H1 (cell line): ENCODE results near the gene NRXN3. TPM values are rescaled to one million over a fixed set of nuclear protein-coding genes. Genes with fewer than 3 reads are reported as not detected.

Experiments
- CTCF ChIA-PET: fragments of 300-600 bp; sonication (Branson Sonifier 250); formaldehyde crosslinking; loops from one replicate; lab custom pipeline; 2021; ENCODE audit not compliant: partially characterized antibody; lab: Charles Lee
- POLR2A ChIA-PET: fragments of 300-600 bp; sonication (Branson Sonifier 250); formaldehyde crosslinking; loops from one replicate; lab custom pipeline; 2021; ENCODE audit warnings: inconsistent platforms; ENCODE audit not compliant: partially characterized antibody; lab: Charles Lee
- DNase-seq, 2 experiments: peaks; one replicate each; pipeline versions ENCODE4 v3.0.0 to v3.0.0-alpha.2; 2010 to 2022; ENCODE audit warnings: low spot score in 2 of 2, low read depth in 1 of 2, mixed read lengths in 1 of 2
- FAIRE-seq: peaks from 2 replicates; lab custom pipeline; 2011; peaks lifted over from hg19 to GRCh38; lab: Jason Lieb, UNC
- H2AFZ ChIP-seq: 2 replicates; pipeline ENCODE4 v1.8.1; 2012; ENCODE audit warnings: low read length, inconsistent platforms
- H2AK5ac ChIP-seq: 2 replicates; pipeline ENCODE4 v1.6.1; 2013; ENCODE audit warnings: low read depth, low read length
- H2BK120ac ChIP-seq: replicated peaks from 2 replicates; pipeline ENCODE3; 2013; ENCODE audit warnings: low read depth, low read length, inconsistent platforms
- H2BK12ac ChIP-seq: 2 replicates; pipeline ENCODE4 v1.6.1; 2013; ENCODE audit warnings: low read depth, low read length
- H2BK15ac ChIP-seq: 2 replicates; pipeline ENCODE4 v1.6.1; 2013; ENCODE audit warnings: low read length
- H2BK20ac ChIP-seq: 2 replicates; pipeline ENCODE4 v1.6.1; 2013; ENCODE audit warnings: low read length
- H2BK5ac ChIP-seq: 2 replicates; pipeline ENCODE4 v1.6.1; 2013; ENCODE audit warnings: low read depth, low read length
- H3K14ac ChIP-seq: 2 replicates; pipeline ENCODE4 v1.6.1; 2013; ENCODE audit warnings: inconsistent platforms; ENCODE audit not compliant: insufficient read length
- H3K18ac ChIP-seq: 2 replicates; pipeline ENCODE4 v1.6.1; 2013; ENCODE audit warnings: low read length; ENCODE audit errors: extremely low read depth
- H3K23ac ChIP-seq: 2 replicates; pipeline ENCODE4 v1.6.1; 2013; ENCODE audit warnings: inconsistent platforms; ENCODE audit not compliant: insufficient read length
- H3K23me2 ChIP-seq: 2 replicates; pipeline ENCODE4 v1.6.1; 2013; ENCODE audit warnings: low read depth, low read length
- H3K27ac ChIP-seq: 2 replicates; pipeline ENCODE4 v1.6.1; 2011; ENCODE audit warnings: low read depth, low read length, inconsistent platforms
- H3K27me3 ChIP-seq, 4 experiments: replicated peaks in 1 of 4; 1 replicate in 1 of 4; 2 replicates in 3 of 4; pipeline versions ENCODE4 v1.6.1 to v1.8.1; 2011 to 2013; ENCODE audit warnings: low read length in 3 of 4, mild to moderate bottlenecking in 3 of 4, inconsistent platforms in 2 of 4, mixed read lengths in 2 of 4, moderate library complexity in 1 of 4; ENCODE audit not compliant: control insufficient read depth in 3 of 4, insufficient read depth in 3 of 4; ENCODE audit errors: extremely low read depth in 1 of 4
- H3K36me3 ChIP-seq, 4 experiments: 2 replicates each; pipeline versions ENCODE4 v1.6.1 to v1.8.1; 2011 to 2013; ENCODE audit warnings: mild to moderate bottlenecking in 4 of 4, low read length in 3 of 4, moderate library complexity in 2 of 4, control low read depth in 1 of 4, inconsistent platforms in 1 of 4; ENCODE audit not compliant: insufficient read depth in 4 of 4, control insufficient read depth in 2 of 4
- H3K4ac ChIP-seq: replicated peaks from 2 replicates; pipeline ENCODE3; 2013; ENCODE audit warnings: low read length, low read depth, mixed read lengths, inconsistent platforms; ENCODE audit not compliant: insufficient read length
- H3K4me1 ChIP-seq, 4 experiments: replicated peaks in 1 of 4; 1 replicate in 1 of 4; 2 replicates in 3 of 4; pipeline versions ENCODE4 v1.6.1 to v1.8.1; 2011 to 2013; ENCODE audit warnings: low read length in 3 of 4, inconsistent platforms in 2 of 4, mixed read lengths in 1 of 4; ENCODE audit not compliant: insufficient read depth in 4 of 4, control insufficient read depth in 3 of 4
- H3K4me2 ChIP-seq, 2 experiments: 2 replicates each; pipeline versions ENCODE4 v1.6.1 to v1.8.1; 2011 to 2013; ENCODE audit warnings: low read depth in 2 of 2, low read length in 2 of 2, control low read depth in 1 of 2, inconsistent platforms in 1 of 2, mild to moderate bottlenecking in 1 of 2; ENCODE audit not compliant: insufficient read depth in 1 of 2
- H3K4me3 ChIP-seq, 4 experiments: fragments of 200-600, 300-600 bp in 1 of 4; sonication (generic), shearing (Covaris generic), sonication (Bioruptor Twin) in 1 of 4; 2 replicates each; pipeline versions ENCODE4 v1.5.1 to v1.8.1; 2011 to 2016; ENCODE audit warnings: low read length in 4 of 4, low read depth in 3 of 4, control low read depth in 2 of 4, inconsistent platforms in 2 of 4, mild to moderate bottlenecking in 2 of 4, mixed read lengths in 1 of 4, moderate library complexity in 1 of 4; ENCODE audit not compliant: insufficient read depth in 2 of 4; ENCODE audit errors: extremely low read depth in 1 of 4
- H3K56ac ChIP-seq: replicated peaks from 2 replicates; pipeline ENCODE3; 2013; ENCODE audit warnings: low read depth, mild to moderate bottlenecking, mixed read lengths, low read length, inconsistent platforms; ENCODE audit not compliant: insufficient read length
- H3K79me1 ChIP-seq: 2 replicates; pipeline ENCODE4 v1.6.1; 2013; ENCODE audit warnings: low read depth, low read length, control low read depth
- H3K79me2 ChIP-seq, 2 experiments: 2 replicates each; pipeline versions ENCODE4 v1.6.1 to v1.8.1; 2012 to 2013; ENCODE audit warnings: low read length in 2 of 2, mild to moderate bottlenecking in 2 of 2, inconsistent platforms in 1 of 2; ENCODE audit not compliant: insufficient read depth in 2 of 2, control insufficient read depth in 1 of 2
- H3K9ac ChIP-seq, 4 experiments: replicated peaks in 1 of 4; 1 replicate in 1 of 4; 2 replicates in 3 of 4; pipeline versions ENCODE4 v1.6.1 to v1.8.1; 2011 to 2013; ENCODE audit warnings: low read depth in 3 of 4, low read length in 3 of 4, control low read depth in 2 of 4, mild to moderate bottlenecking in 2 of 4, moderate library complexity in 2 of 4, inconsistent platforms in 1 of 4; ENCODE audit errors: extremely low read depth in 1 of 4
- H3K9me3 ChIP-seq, 2 experiments: 2 replicates each; pipeline versions ENCODE4 v1.6.1 to v1.8.1; 2012 to 2013; ENCODE audit warnings: mild to moderate bottlenecking in 2 of 2, moderate library complexity in 2 of 2, control low read depth in 1 of 2, inconsistent platforms in 1 of 2, low read depth in 1 of 2, low read length in 1 of 2, mixed read lengths in 1 of 2; ENCODE audit not compliant: insufficient read depth in 2 of 2
- H4K20me1 ChIP-seq, 2 experiments: replicated peaks in 1 of 2; 2 replicates each; pipeline versions ENCODE3 to v1.8.1; 2011 to 2013; ENCODE audit warnings: inconsistent platforms in 2 of 2, low read length in 2 of 2, mild to moderate bottlenecking in 1 of 2; ENCODE audit not compliant: insufficient read depth in 2 of 2, control insufficient read depth in 1 of 2
- H4K5ac ChIP-seq: 2 replicates; pipeline ENCODE4 v1.6.1; 2013; ENCODE audit warnings: low read length, low read depth, mixed read lengths, inconsistent platforms; ENCODE audit not compliant: insufficient read length
- H4K8ac ChIP-seq: 2 replicates; pipeline ENCODE4 v1.8.0; 2013; ENCODE audit warnings: mild to moderate bottlenecking, moderate library complexity, low read length, inconsistent platforms; ENCODE audit not compliant: insufficient read depth; ENCODE audit errors: extremely low read depth
- H4K91ac ChIP-seq: replicated peaks from 2 replicates; pipeline ENCODE3; 2013; ENCODE audit warnings: low read length, mixed read lengths, inconsistent platforms; ENCODE audit not compliant: insufficient read length
- BACH1 ChIP-seq: IDR thresholded peaks from 2 replicates; pipeline ENCODE4 v1.6.1; 2012; ENCODE audit warnings: low read length, improper control_type of control experiment
- BRCA1 ChIP-seq: IDR thresholded peaks from 2 replicates; pipeline ENCODE4 v1.6.1; 2012; ENCODE audit warnings: low read depth, low read length, improper control_type of control experiment
- CBX5 ChIP-seq: fragments of 300-800, 300-1000 bp; sonication (generic); IDR thresholded peaks from 2 replicates; pipeline ENCODE4 v1.7.1; 2016; ENCODE audit warnings: antibody characterized with exemption, low read length, low read depth
- CHD1 ChIP-seq: IDR thresholded peaks from 2 replicates; pipeline ENCODE4 v1.6.1; 2012; ENCODE audit warnings: low read depth, low read length, improper control_type of control experiment
- EZH2 ChIP-seq: fragments of 200-600 bp; sonication (generic); IDR thresholded peaks from 2 replicates; pipeline ENCODE4 v1.7.1; 2012; ENCODE audit warnings: low read depth, mild to moderate bottlenecking, moderate library complexity, low read length, inconsistent platforms; ENCODE audit not compliant: severe bottlenecking
- GTF2F1 ChIP-seq: IDR thresholded peaks from 2 replicates; pipeline ENCODE4 v1.6.1; 2012; ENCODE audit warnings: low read depth, low read length, improper control_type of control experiment, borderline replicate concordance
- MAFK ChIP-seq: IDR thresholded peaks from 2 replicates; pipeline ENCODE4 v1.6.1; 2012; ENCODE audit warnings: low read depth, mild to moderate bottlenecking, improper control_type of control experiment, low read length
- NANOG ChIP-seq: IDR thresholded peaks from 2 replicates; pipeline ENCODE4 v1.6.1; 2011; ENCODE audit warnings: low read length, low read depth, mild to moderate bottlenecking, inconsistent platforms; ENCODE audit not compliant: insufficient read depth, poor library complexity, severe bottlenecking
- POLR2AphosphoS5 ChIP-seq: IDR thresholded peaks from 2 replicates; pipeline ENCODE4 v1.6.1; 2011; ENCODE audit warnings: low read depth, low read length
- SP2 ChIP-seq: IDR thresholded peaks from 2 replicates; pipeline ENCODE4 v1.6.1; 2012; ENCODE audit warnings: mild to moderate bottlenecking, low read length, inconsistent platforms
- SP4 ChIP-seq: IDR thresholded peaks from 2 replicates; pipeline ENCODE4 v1.6.1; 2012; ENCODE audit warnings: low read length, inconsistent platforms
- TCF12 ChIP-seq: IDR thresholded peaks from 2 replicates; pipeline ENCODE4 v1.6.1; 2011; ENCODE audit warnings: low read depth, mild to moderate bottlenecking, low read length
- WGBS, 2 experiments: shearing (Covaris generic) in 1 of 2; methylation state at CpG; one replicate each; pipeline versions ENCODE4 v1.1.6 to v1.1.7; 2013 to 2015; ENCODE audit warnings: low lambda C conversion rate in 2 of 2, mixed read lengths in 2 of 2, inconsistent platforms in 1 of 2, low coverage in 1 of 2, missing lambda C conversion rate in 1 of 2; ENCODE audit not compliant: insufficient replicate concordance in 2 of 2, insufficient coverage in 1 of 2, insufficient read length in 1 of 2; ENCODE audit errors: extremely low coverage in 1 of 2, missing lambda C conversion rate in 1 of 2; 5-methylcytosine and 5-hydroxymethylcytosine counted together
- polyA plus RNA-seq, 7 experiments: library from polyadenylated mRNA; depleted of rRNA in 3 of 7; stranded (reverse) in 5 of 7; unstranded in 2 of 7; fragments of >200 nt in 5 of 7; fragments of 200-250 nt in 2 of 7; gene quantifications; 1 replicate in 5 of 7; 2 replicates in 1 of 7; 4 replicates in 1 of 7; pipeline versions ENCODE4 v1.2.1 to v1.2.3, GENCODE V29; 2011 to 2013; ENCODE audit warnings: missing spikeins in 2 of 7, mixed read lengths in 2 of 7
- total RNA-seq: library from RNA; stranded (reverse); fragmentation: NEBNext Ultra II Directional; extraction: Animal tissue kit (Norgen Biotek cat#: 25700); gene quantifications from 2 replicates; pipeline ENCODE4 v1.2.1, GENCODE V29; 2021

NRXN3 gene
- total and polyA plus RNA-seq, 2 of the 8 experiments (the other 6 are each of a cell fraction or from before 2014, with no cell fraction given) = 2.6 to 4.1 TPM

- DNase-seq (no peak), FAIRE-seq (no peak)
- Histone ChIP-seq H4K20me1 (no peaks in the 10 kb centered on the region), H3K9ac (no peak overlapping the region), H4K5ac (no peak overlapping the region), H3K23ac (no peak overlapping the region), H4K8ac (no peak overlapping the region), H2AFZ (no peak overlapping the region), H3K4me1 (no peaks in the 10 kb centered on the region; a peak in 1 of 7 replicates), H2BK120ac (no peak overlapping the region), H3K23me2 (no peaks in the 10 kb centered on the region), H2BK5ac (no peak overlapping the region), H3K14ac (no peak overlapping the region), H2BK20ac (no peak overlapping the region), H3K56ac (no peak overlapping the region), H3K27me3 (no peaks in the 10 kb centered on the region), H2AK5ac (no peak overlapping the region), H2BK15ac (no peak overlapping the region), H3K18ac (no peak overlapping the region), H2BK12ac (no peak overlapping the region), H3K9me3 (no peaks in the 10 kb centered on the region), H4K91ac (no peak overlapping the region), H3K4ac (no peak overlapping the region), H3K79me2 (no peaks in the 10 kb centered on the region), H3K36me3 (no peaks in the 10 kb centered on the region), H3K4me3 (no peak overlapping the region), H3K79me1 (no peaks in the 10 kb centered on the region), H3K27ac (no peak overlapping the region), H3K4me2 (no peak overlapping the region)
- ChIA-PET POLR2A (no interaction called here), CTCF (interaction anchor here (0.6 to 1.0 kb wide), 2 partner anchors 14 to 27 kb away, joined by 3 read pairs; no protein-coding TSS in a partner anchor)
- TF ChIP-seq BACH1 (no peak), SP2 (no peak), GTF2F1 (no peak), BRCA1 (no peak), TCF12 (no peak), CBX5 (no peak), NANOG (no peak), MAFK (no peak), CHD1 (no peak), EZH2 (no peak), POLR2AphosphoS5 (no peak), SP4 (no peak)
- 100% methylated on average over 1 of the region's 1 CpG; no CpG with 5 or more reads in 1 of the 2 experiments for WGBS, 2 experiments
Observed at GRCh38 chr14:78424311-78424710, 254.1 kb downstream of the NRXN3 start.
